Ascending aorta (tissue), 2 donors: ENCODE results near the gene ZNF503. TPM values are rescaled to one million over a fixed set of nuclear protein-coding genes. Genes with fewer than 3 reads are reported as not detected.

Source experiments
- DNase-seq, 2 donors: peaks; one replicate each; pipeline ENCODE4 v3.0.0-alpha.2; 2019; ENCODE audit warnings: low spot score in 2 of 2
- H3K27ac ChIP-seq, 2 donors: fragments of 200-600 bp; sonication (generic); one replicate each; pipeline ENCODE4 v1.5.1; 2016 to 2017; ENCODE audit warnings: mild to moderate bottlenecking in 1 of 2
- H3K27me3 ChIP-seq: fragments of 200-600 bp; sonication (generic); one replicate; pipeline ENCODE4 v1.5.1; 2017
- H3K36me3 ChIP-seq, 2 donors: fragments of 200-600 bp; sonication (generic); one replicate each; pipeline ENCODE4 v1.5.1; 2016
- H3K4me1 ChIP-seq, 2 donors: fragments of 200-600 bp; sonication (generic); one replicate each; pipeline ENCODE4 v1.5.1; 2016 to 2017; ENCODE audit warnings: mild to moderate bottlenecking in 1 of 2
- H3K4me3 ChIP-seq, 2 donors: fragments of 200-600 bp; sonication (generic); one replicate each; pipeline ENCODE4 v1.5.1; 2016 to 2017; ENCODE audit warnings: mild to moderate bottlenecking in 1 of 2
- H3K9me3 ChIP-seq, 2 donors: fragments of 200-600 bp; sonication (generic); one replicate each; pipeline ENCODE4 v1.5.1; 2016
- intact Hi-C: fragments of 100-400 bp; cut with DNase I; formaldehyde crosslinking; loops from one replicate; pipeline ENCODE4 v1.15.1; 2023
- total RNA-seq: library from RNA; depleted of rRNA; stranded (reverse); fragments of >200 nt; gene quantifications from one replicate; pipeline ENCODE4 v1.1.0, GENCODE V29; 2016
- TF ChIP-seq, protein P1 (sequence below), 3 experiments: fragments of 200-600 bp in 2 of 3; fragments of 450-650 bp in 1 of 3; sonication (generic) in 2 of 3; IDR thresholded peaks; one replicate each; pipeline ENCODE4 v1.5.1; 2016 to 2019; ENCODE audit warnings: antibody characterized with exemption in 3 of 3, mild to moderate bottlenecking in 1 of 3, moderate library complexity in 1 of 3

Gene ZNF503
- total RNA-seq, 1 donor from 2014 or later = 28.8 TPM

DNA sequence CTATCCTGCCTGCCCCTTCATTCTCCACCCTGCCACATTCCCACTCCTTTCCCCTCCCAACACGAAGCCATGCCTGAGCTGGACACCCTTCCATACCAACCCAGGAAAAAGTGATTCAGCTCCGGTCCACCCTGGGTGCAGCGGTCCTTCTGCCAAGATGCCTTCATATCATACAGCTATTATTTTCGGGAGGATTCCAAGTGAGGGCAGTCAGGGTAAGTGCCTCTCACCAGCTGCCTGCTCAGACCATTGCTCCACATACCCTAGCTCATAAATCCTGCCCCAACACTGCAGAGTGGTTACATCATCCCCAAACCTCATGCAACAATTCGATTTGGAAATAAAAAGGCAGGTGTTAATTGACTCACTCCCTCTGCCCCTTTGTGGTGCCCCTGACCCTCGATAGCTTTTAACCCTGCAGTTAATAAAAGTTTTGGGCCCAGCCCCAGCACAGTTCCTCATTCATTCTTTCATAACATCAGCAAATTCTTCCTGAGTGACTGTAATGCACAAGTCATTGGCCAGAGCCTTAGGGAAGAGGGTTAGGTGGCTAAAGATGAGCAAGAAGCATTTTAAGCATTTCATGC is 42.6 kb downstream of the ZNF503 start:
- Histone ChIP-seq H3K27ac (no peak overlapping the region), H3K4me1 (peaks cover 0 to 5% of the 10 kb centered on the region in 2 donors), H3K36me3 (no peaks in the 10 kb centered on the region), H3K9me3 (no peaks in the 10 kb centered on the region), H3K4me3 (no peak overlapping the region), H3K27me3 (no peaks in the 10 kb centered on the region)
- intact Hi-C loops = no loop called here
- no peak for DNase-seq
- TF ChIP-seq, protein P1, sequence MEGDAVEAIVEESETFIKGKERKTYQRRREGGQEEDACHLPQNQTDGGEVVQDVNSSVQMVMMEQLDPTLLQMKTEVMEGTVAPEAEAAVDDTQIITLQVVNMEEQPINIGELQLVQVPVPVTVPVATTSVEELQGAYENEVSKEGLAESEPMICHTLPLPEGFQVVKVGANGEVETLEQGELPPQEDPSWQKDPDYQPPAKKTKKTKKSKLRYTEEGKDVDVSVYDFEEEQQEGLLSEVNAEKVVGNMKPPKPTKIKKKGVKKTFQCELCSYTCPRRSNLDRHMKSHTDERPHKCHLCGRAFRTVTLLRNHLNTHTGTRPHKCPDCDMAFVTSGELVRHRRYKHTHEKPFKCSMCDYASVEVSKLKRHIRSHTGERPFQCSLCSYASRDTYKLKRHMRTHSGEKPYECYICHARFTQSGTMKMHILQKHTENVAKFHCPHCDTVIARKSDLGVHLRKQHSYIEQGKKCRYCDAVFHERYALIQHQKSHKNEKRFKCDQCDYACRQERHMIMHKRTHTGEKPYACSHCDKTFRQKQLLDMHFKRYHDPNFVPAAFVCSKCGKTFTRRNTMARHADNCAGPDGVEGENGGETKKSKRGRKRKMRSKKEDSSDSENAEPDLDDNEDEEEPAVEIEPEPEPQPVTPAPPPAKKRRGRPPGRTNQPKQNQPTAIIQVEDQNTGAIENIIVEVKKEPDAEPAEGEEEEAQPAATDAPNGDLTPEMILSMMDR (IDR thresholded peaks at IDR 0.05) = no peak

GRCh38 chr10:75358132-75358531 is 43.4 kb downstream of the ZNF503 start:
- DNase-seq = no peak
- TF ChIP-seq, protein P1 (IDR thresholded peaks at IDR 0.05) = no peak
- Histone ChIP-seq H3K27ac (no peak overlapping the region), H3K9me3 (no peaks in the 10 kb centered on the region), H3K4me1 (peaks cover 0 to 5% of the 10 kb centered on the region in 2 donors), H3K27me3 (no peaks in the 10 kb centered on the region), H3K36me3 (no peaks in the 10 kb centered on the region), H3K4me3 (no peak overlapping the region)
- intact Hi-C loops = no loop called here

- intact Hi-C loops = no loop called here
- no peaks in the 10 kb centered on the region for H3K27me3 ChIP-seq
- peaks cover 0 to 5% of the 10 kb centered on the region in 2 donors for H3K4me1 ChIP-seq
- no peak overlapping the region for H3K27ac ChIP-seq
- TF ChIP-seq, protein P1 (IDR thresholded peaks at IDR 0.05) = no peak
- no peaks in the 10 kb centered on the region for H3K9me3 ChIP-seq
- no peak overlapping the region for H3K4me3 ChIP-seq
- no peaks in the 10 kb centered on the region for H3K36me3 ChIP-seq
- DNase-seq = no peak
Measured at GRCh38 chr10:75357500-75357899, 44.1 kb downstream of the ZNF503 start.

DNA sequence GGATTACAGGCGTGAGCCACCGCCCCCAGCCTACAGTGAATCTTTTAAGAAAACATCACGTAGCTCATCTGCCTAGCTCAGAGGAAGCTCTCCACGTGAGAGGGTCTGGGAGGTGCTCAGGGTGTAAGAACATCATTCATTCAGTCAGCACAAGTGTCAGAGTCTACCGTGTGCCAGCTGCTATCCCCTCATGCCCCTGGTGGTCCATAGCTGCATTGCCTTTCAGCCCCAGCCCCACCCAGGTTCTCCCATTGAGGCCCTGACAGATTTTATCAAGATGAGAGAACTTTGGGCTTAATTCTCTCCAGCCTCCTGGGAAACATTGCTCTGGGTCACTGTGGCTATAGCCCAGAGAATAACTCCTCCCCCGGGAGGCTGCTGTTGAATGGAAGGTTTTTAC is 45.1 kb downstream of the ZNF503 start:
- Histone ChIP-seq H3K27me3 (no peaks in the 10 kb centered on the region), H3K9me3 (no peaks in the 10 kb centered on the region), H3K36me3 (no peaks in the 10 kb centered on the region), H3K4me1 (peaks cover 0 to 5% of the 10 kb centered on the region in 2 donors), H3K4me3 (no peak overlapping the region), H3K27ac (no peak overlapping the region)
- intact Hi-C loops = no loop called here
- no peak for DNase-seq
- TF ChIP-seq, protein P1 (IDR thresholded peaks at IDR 0.05) = no peak

GRCh38 chr10:75355706-75356105 is 45.9 kb downstream of the ZNF503 start:
- no peaks in the 10 kb centered on the region for H3K27me3 ChIP-seq
- DNase-seq = no peak
- H3K36me3 ChIP-seq = no peaks in the 10 kb centered on the region
- intact Hi-C loops = no loop called here
- TF ChIP-seq, protein P1 (IDR thresholded peaks at IDR 0.05) = no peak
- H3K9me3 ChIP-seq = no peaks in the 10 kb centered on the region
- no peak overlapping the region for H3K27ac ChIP-seq
- peaks cover 0 to 5% of the 10 kb centered on the region in 2 donors for H3K4me1 ChIP-seq
- H3K4me3 ChIP-seq = no peak overlapping the region

- H3K4me1 ChIP-seq = no peaks in the 10 kb centered on the region
- no peak overlapping the region for H3K4me3 ChIP-seq
- H3K27me3 ChIP-seq = no peaks in the 10 kb centered on the region
- intact Hi-C loops = no loop called here
- no peaks in the 10 kb centered on the region for H3K9me3 ChIP-seq
- DNase-seq = no peak
- no peak overlapping the region for H3K27ac ChIP-seq
- TF ChIP-seq, protein P1 (IDR thresholded peaks at IDR 0.05) = no peak
- H3K36me3 ChIP-seq = no peaks in the 10 kb centered on the region
Measured at GRCh38 chr10:75353183-75353582, 48.4 kb downstream of the ZNF503 start.
